Mesodermal cell (in vitro differentiated cells): ENCODE data around the gene BMAL1.

Experiments used
- H3K27ac ChIP-seq: 2 replicates; pipeline ENCODE4 v1.7.0; 2013; ENCODE audit warnings: mild to moderate bottlenecking, low read depth, low read length, moderate library complexity; ENCODE audit not compliant: severe bottlenecking
- H3K36me3 ChIP-seq: 2 replicates; pipeline ENCODE4 v1.7.1; 2013; ENCODE audit warnings: mild to moderate bottlenecking, low read length, moderate library complexity; ENCODE audit not compliant: control insufficient read depth, insufficient read depth
- H3K4me1 ChIP-seq: one replicate; pipeline ENCODE4 v1.7.1; 2013; ENCODE audit warnings: mild to moderate bottlenecking, low read length; ENCODE audit not compliant: insufficient read depth, control insufficient read depth, poor library complexity, severe bottlenecking
- H3K4me3 ChIP-seq: 2 replicates; pipeline ENCODE4 v1.7.0; 2013; ENCODE audit warnings: low read length, control low read depth, mild to moderate bottlenecking; ENCODE audit not compliant: insufficient read depth, poor library complexity, severe bottlenecking; ENCODE audit errors: extremely low read depth
- H3K9me3 ChIP-seq: 2 replicates; pipeline ENCODE4 v1.7.1; 2013; ENCODE audit warnings: mild to moderate bottlenecking, low read length, moderate library complexity; ENCODE audit not compliant: control insufficient read depth
- WGBS, 2 experiments: methylation state at CpG; one replicate each; pipeline ENCODE4 v1.1.5; 2013; ENCODE audit warnings: missing lambda C conversion rate in 2 of 2; ENCODE audit not compliant: insufficient coverage in 2 of 2; 5-methylcytosine and 5-hydroxymethylcytosine counted together

Gene BMAL1

GRCh38 chr11:13303668-13304649, 26.4 kb downstream of the BMAL1 start:
- Histone ChIP-seq H3K4me1 (peaks cover 11% of the 10 kb centered on the region), H3K27ac (no peak overlapping the region), H3K36me3 (no peaks in the 10 kb centered on the region), H3K9me3 (no peaks in the 10 kb centered on the region), H3K4me3 (no peak overlapping the region)
- whole genome bisulfite sequencing, 2 experiments, result 69 to 93% methylated on average over 3 to 8 of the region's 10 CpGs

GRCh38 chr11:13304655-13305335, 27.2 kb downstream of the BMAL1 start:
- H3K27ac ChIP-seq, result no peak overlapping the region
- peaks cover 11% of the 10 kb centered on the region for H3K4me1 ChIP-seq
- H3K4me3 ChIP-seq, result no peak overlapping the region
- no peaks in the 10 kb centered on the region for H3K36me3 ChIP-seq
- 94 to 96% methylated on average over 5 to 6 of the region's 7 CpGs for WGBS, 2 experiments
- H3K9me3 ChIP-seq, result no peaks in the 10 kb centered on the region

- Histone ChIP-seq H3K36me3 (peaks cover 3% of the 10 kb centered on the region), H3K9me3 (no peaks in the 10 kb centered on the region), H3K27ac (no peak overlapping the region), H3K4me1 (peaks cover 11% of the 10 kb centered on the region), H3K4me3 (no peak overlapping the region)
- WGBS, 2 experiments, result no CpG with 5 or more reads among the region's 2 CpGs
Measured at GRCh38 chr11:13308704-13309103, 31.1 kb downstream of the BMAL1 start.

GRCh38 chr11:13309156-13309555, 31.6 kb downstream of the BMAL1 start:
- WGBS, 2 experiments, result 94% methylated on average over 4 of the region's 4 CpGs
- Histone ChIP-seq H3K9me3 (no peaks in the 10 kb centered on the region), H3K4me1 (peaks cover 11% of the 10 kb centered on the region), H3K27ac (no peak overlapping the region), H3K4me3 (no peak overlapping the region), H3K36me3 (peaks cover 6% of the 10 kb centered on the region)

GRCh38 chr11:13310443-13310842, 32.9 kb downstream of the BMAL1 start:
- Histone ChIP-seq H3K9me3 (no peaks in the 10 kb centered on the region), H3K27ac (no peak overlapping the region), H3K4me3 (no peak overlapping the region), H3K36me3 (peaks cover 8% of the 10 kb centered on the region), H3K4me1 (peaks cover 11% of the 10 kb centered on the region)
- 95 to 98% methylated on average over 6 of the region's 6 CpGs for WGBS, 2 experiments

GRCh38 chr11:13311570-13311969, 34.0 kb downstream of the BMAL1 start:
- no peak overlapping the region for H3K4me3 ChIP-seq
- no peak overlapping the region for H3K27ac ChIP-seq
- peaks cover 8% of the 10 kb centered on the region for H3K36me3 ChIP-seq
- 93% methylated on average over 3 of the region's 3 CpGs; no CpG with 5 or more reads in 1 of the 2 experiments for WGBS, 2 experiments
- H3K4me1 ChIP-seq, result peaks cover under 1% of the 10 kb centered on the region
- no peaks in the 10 kb centered on the region for H3K9me3 ChIP-seq

- no peaks in the 10 kb centered on the region for H3K9me3 ChIP-seq
- H3K4me3 ChIP-seq, result no peak overlapping the region
- peaks cover 8% of the 10 kb centered on the region for H3K36me3 ChIP-seq
- 87 to 91% methylated on average over 16 of the region's 16 CpGs for WGBS, 2 experiments
- H3K27ac ChIP-seq, result no peak overlapping the region
- H3K4me1 ChIP-seq, result no peaks in the 10 kb centered on the region
Measured at GRCh38 chr11:13313005-13313819, 35.6 kb downstream of the BMAL1 start.

- peaks cover 8% of the 10 kb centered on the region for H3K36me3 ChIP-seq
- no peaks in the 10 kb centered on the region for H3K4me1 ChIP-seq
- H3K4me3 ChIP-seq, result no peak overlapping the region
- WGBS, 2 experiments, result 84 to 91% methylated on average over 2 of the region's 2 CpGs
- H3K9me3 ChIP-seq, result no peaks in the 10 kb centered on the region
- no peak overlapping the region for H3K27ac ChIP-seq
Measured at GRCh38 chr11:13314676-13315394, 37.2 kb downstream of the BMAL1 start.

- Histone ChIP-seq H3K27ac (no peak overlapping the region), H3K9me3 (no peaks in the 10 kb centered on the region), H3K4me3 (no peak overlapping the region), H3K4me1 (no peaks in the 10 kb centered on the region), H3K36me3 (peaks cover 8% of the 10 kb centered on the region)
- 95% methylated on average over 6 to 8 of the region's 11 CpGs for WGBS, 2 experiments
Measured at GRCh38 chr11:13315517-13316432, 38.2 kb downstream of the BMAL1 start.
